Panc1 (cell line): ENCODE results near the gene MAP2K6. TPM values are rescaled to one million over a fixed set of nuclear protein-coding genes. Genes with fewer than 3 reads are reported as not detected.

Experiments used
- ATAC-seq: fragments of 200-7000 bp; cut with Tn5 transposase; 2 replicates; pipeline ENCODE4 v1.9.1; 2020; ENCODE audit warnings: mild to moderate bottlenecking, moderate library complexity
- BruUV-seq: library from RNA; stranded (reverse); fragments of 400-500 nt; replicated peaks from 2 replicates; lab custom pipeline; 2021; lab: Mats Ljungman, UMichigan
- CTCF ChIA-PET: fragments of 300-600 bp; sonication (Branson Sonifier 250); formaldehyde crosslinking; loops from one replicate; lab custom pipeline; 2022; ENCODE audit warnings: antibody characterized with exemption; lab: Charles Lee
- POLR2A ChIA-PET: fragments of 300-600 bp; sonication (Branson Sonifier 250); formaldehyde crosslinking; loops from one replicate; lab custom pipeline; 2022; ENCODE audit warnings: antibody characterized with exemption; lab: Charles Lee
- DNase-seq: peaks from one replicate; pipeline ENCODE4 v3.0.0-alpha.2; 2010; ENCODE audit warnings: low read depth, low spot score
- H3K27ac ChIP-seq: 2 replicates; pipeline ENCODE4 v1.5.1; 2011; ENCODE audit warnings: mild to moderate bottlenecking, low read length, inconsistent platforms
- H3K27me3 ChIP-seq: fragments of 200-500 bp; sonication (Bioruptor generic); 2 replicates; pipeline ENCODE4 v1.6.0; 2014; ENCODE audit warnings: low read length, inconsistent platforms; ENCODE audit not compliant: control insufficient read depth, insufficient read depth
- H3K36me3 ChIP-seq: fragments of 200-500 bp; sonication (Bioruptor generic); 2 replicates; pipeline ENCODE4 v1.5.1; 2014; ENCODE audit warnings: inconsistent platforms, mild to moderate bottlenecking, low read length, moderate library complexity; ENCODE audit not compliant: control insufficient read depth, insufficient read depth
- H3K4me1 ChIP-seq: 2 replicates; pipeline ENCODE4 v1.5.1; 2011; ENCODE audit warnings: inconsistent platforms, mild to moderate bottlenecking, low read length, moderate library complexity; ENCODE audit not compliant: control insufficient read depth, insufficient read depth
- H3K4me3 ChIP-seq, 2 experiments: 2 replicates each; pipeline ENCODE4 v1.5.1; 2011 to 2012; ENCODE audit warnings: low read depth in 2 of 2, low read length in 2 of 2, mild to moderate bottlenecking in 2 of 2, inconsistent platforms in 1 of 2, moderate library complexity in 1 of 2
- H3K9me3 ChIP-seq: fragments of 200-500 bp; sonication (Bioruptor generic); 2 replicates; pipeline ENCODE4 v1.5.1; 2014; ENCODE audit warnings: low read depth, mild to moderate bottlenecking, inconsistent platforms, low read length, moderate library complexity; ENCODE audit not compliant: control insufficient read depth, insufficient read depth
- CTCF ChIP-seq: fragments of 450-650 bp; IDR thresholded peaks from 2 replicates; pipeline ENCODE4 v1.5.1; 2017; ENCODE audit warnings: mild to moderate bottlenecking
- POLR2AphosphoS5 ChIP-seq: IDR thresholded peaks from 2 replicates; pipeline ENCODE4 v1.6.1; 2012; ENCODE audit warnings: mild to moderate bottlenecking, low read depth, low read length, moderate library complexity
- REST ChIP-seq, 2 experiments: IDR thresholded peaks; 2 replicates each; pipeline ENCODE4 v1.6.1; 2011 to 2012; ENCODE audit warnings: low read depth in 2 of 2, control low read depth in 1 of 2, low read length in 1 of 2, mild to moderate bottlenecking in 1 of 2, moderate library complexity in 1 of 2; ENCODE audit not compliant: insufficient read depth in 1 of 2
- SIN3A ChIP-seq: IDR thresholded peaks from 2 replicates; pipeline ENCODE4 v1.6.1; 2012; ENCODE audit warnings: low read depth, mild to moderate bottlenecking, low read length, moderate library complexity, borderline replicate concordance; ENCODE audit not compliant: insufficient read depth
- TCF7L2 ChIP-seq: IDR thresholded peaks from 2 replicates; pipeline ENCODE4 v1.6.1; 2011; ENCODE audit warnings: mild to moderate bottlenecking, low read depth, low read length, inconsistent platforms
- in situ Hi-C: cut with HindIII; loops from 2 replicates; pipeline ENCODE4 v1.10.0; 2016; ENCODE audit warnings: low sequenced_read_pairs, low pct_unique_long_range_greater_than_20kb
- intact Hi-C: fragments of 100-400 bp; cut with micrococcal nuclease; formaldehyde crosslinking; loops from one replicate; pipeline ENCODE4 v1.10.0; 2022; ENCODE audit not compliant: unreplicated experiment
- total RNA-seq: library from RNA; stranded (reverse); gene quantifications from one replicate; pipeline ENCODE4 v1.2.1, GENCODE V29; 2021; ENCODE audit not compliant: unreplicated experiment

MAP2K6 gene
- total RNA-seq, 1 experiment from 2014 or later: 11.8 TPM

GRCh38 chr17:69425978-69426377 is 11.5 kb downstream of the MAP2K6 start:
- intact Hi-C loops (no loop called here), in situ Hi-C loops (no loop called here)
- POLR2A ChIA-PET: no interaction called here
- Histone ChIP-seq H3K9me3 (no peaks in the 10 kb centered on the region), H3K27ac (no peak overlapping the region), H3K27me3 (no peaks in the 10 kb centered on the region), H3K4me3 (no peak overlapping the region), H3K36me3 (no peaks in the 10 kb centered on the region), H3K4me1 (no peaks in the 10 kb centered on the region)
- ATAC-seq: no peak
- CTCF ChIA-PET: no interaction called here
- no peak for DNase-seq
- no peak for TF ChIP-seq CTCF
- no peak for TF ChIP-seq REST (IDR thresholded peaks at IDR 0.05; ENCODE audit: insufficient read depth in 1 of 2, low read depth in 2 of 2, low read length in 1 of 2)
- no peak for TF ChIP-seq TCF7L2
- TF ChIP-seq POLR2AphosphoS5: no peak
- no peak for TF ChIP-seq SIN3A
- BruUV-seq: no TSS peak

GRCh38 chr17:69427486-69428197 is 13.1 kb downstream of the MAP2K6 start:
- no peak for DNase-seq
- in situ Hi-C loops: no loop called here
- BruUV-seq: no TSS peak
- ATAC-seq: no peak
- ChIA-PET POLR2A (no interaction called here), CTCF (no interaction called here)
- intact Hi-C loops: no loop called here
- no peak overlapping the region for H3K4me3 ChIP-seq
- no peak overlapping the region for H3K27ac ChIP-seq
- no peaks in the 10 kb centered on the region for H3K27me3 ChIP-seq
- H3K36me3 ChIP-seq: no peaks in the 10 kb centered on the region
- no peaks in the 10 kb centered on the region for H3K9me3 ChIP-seq
- no peak for TF ChIP-seq POLR2AphosphoS5
- TF ChIP-seq SIN3A: no peak
- TF ChIP-seq CTCF: no peak
- no peak for TF ChIP-seq TCF7L2
- TF ChIP-seq REST (IDR thresholded peaks at IDR 0.05; ENCODE audit: insufficient read depth in 1 of 2, low read depth in 2 of 2, low read length in 1 of 2): no peak
- no peaks in the 10 kb centered on the region for H3K4me1 ChIP-seq
